Measurements from ENCODE around the gene HIGD1A.

HIGD1A gene

DNA sequence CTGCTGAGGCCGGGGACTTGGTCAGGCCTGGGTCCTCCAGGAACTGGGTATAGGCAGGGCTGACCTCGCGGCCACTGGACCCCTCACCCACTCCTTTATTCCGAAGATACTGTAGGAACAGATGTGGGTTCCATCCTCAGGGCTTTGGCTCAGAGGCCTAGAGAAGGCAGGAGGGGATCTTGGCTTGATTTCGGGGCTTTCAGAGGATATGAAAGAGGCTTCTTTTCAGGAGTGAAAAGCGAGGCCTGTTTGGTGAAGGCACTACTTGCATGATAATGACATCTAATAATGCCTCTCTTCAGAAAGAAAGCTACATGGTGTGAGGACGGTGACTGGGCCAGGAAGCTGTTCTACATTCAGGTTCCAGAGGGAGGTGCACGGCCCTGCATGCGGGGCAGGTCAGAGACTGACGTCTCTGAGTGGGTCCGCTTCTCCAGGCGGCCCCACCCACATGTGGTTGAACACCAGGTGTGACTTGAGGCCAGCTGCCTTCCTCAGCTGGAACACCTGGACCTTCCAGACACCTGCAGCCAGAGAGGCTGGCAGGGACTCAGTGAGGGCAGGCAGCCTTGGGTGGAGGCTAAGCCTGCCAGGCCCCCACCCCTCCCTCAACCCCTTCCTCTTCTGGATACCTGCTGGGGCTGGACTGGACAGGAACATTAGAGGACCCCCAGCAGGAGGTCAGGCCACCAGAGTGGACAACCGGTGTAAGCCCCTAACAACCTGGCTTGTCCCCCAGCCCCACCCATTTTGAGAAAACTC lies 70.6 kb downstream of the HIGD1A start:
- DNase-seq, result no peak
